ENCODE data around the gene KATNB1. TPM values are rescaled to one million over a fixed set of nuclear protein-coding genes. Genes with fewer than 3 reads are reported as not detected.

KATNB1 gene
- total and polyA plus RNA-seq, 2 of the 8 experiments (the other 6 are each of a cell fraction or from before 2014, with no cell fraction given): 50.2 to 60.4 TPM

DNA sequence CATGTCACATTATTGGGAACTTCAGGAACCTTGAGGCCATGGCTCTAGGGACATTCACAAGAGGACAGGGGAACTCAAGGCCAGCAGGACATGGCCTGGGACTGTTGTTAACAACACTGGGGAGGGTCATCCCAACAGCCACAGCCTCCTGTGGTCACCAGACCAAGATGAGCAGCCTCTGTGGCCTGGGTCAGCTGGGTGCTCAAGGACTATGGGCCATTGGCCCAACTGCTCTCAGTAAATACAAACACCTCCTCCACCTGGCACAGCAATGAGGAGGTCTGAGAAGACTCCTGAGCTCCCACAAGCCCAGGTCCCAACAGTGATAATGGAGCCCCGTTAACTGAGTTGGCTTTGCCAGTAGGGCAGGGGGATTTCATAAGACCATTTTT, 45.8 kb downstream of the KATNB1 start:
- no peak overlapping the region for H3K4ac ChIP-seq (replicated peaks; ENCODE audit: insufficient read length, low read depth, low read length)
- no peaks in the 10 kb centered on the region; the same call in 1 of the 2 replicates for H3K23me2 ChIP-seq (ENCODE audit: low read depth, low read length)
- H3K4me1 ChIP-seq (replicated peaks in 1 of 4; ENCODE audit: control insufficient read depth in 3 of 4, insufficient read depth in 4 of 4, low read length in 3 of 4): peaks cover 0 to 5% (median 3%) of the 10 kb centered on the region in 4 experiments; a peak in 5 of 7 replicates
- no peaks in the 10 kb centered on the region for H3K79me1 ChIP-seq (ENCODE audit: low read depth, low read length)
- H3K36me3 ChIP-seq (ENCODE audit: control insufficient read depth in 2 of 4, insufficient read depth in 4 of 4, low read length in 3 of 4): no peaks in the 10 kb centered on the region
- no peak overlapping the region for H2BK5ac ChIP-seq (ENCODE audit: low read depth, low read length)
- POLR2A ChIA-PET (ENCODE audit: partially characterized antibody): interaction anchor here (1.4 kb wide), 1 partner anchor 17 kb away, joined by 3 read pairs; no protein-coding TSS in a partner anchor
- no peak overlapping the region for H3K23ac ChIP-seq (ENCODE audit: insufficient read length)
- 0 out of 2 replicates have a peak overlapping the region, but pooled peaks have one; percentile 31 for H2AK5ac ChIP-seq (ENCODE audit: low read depth, low read length)
- H3K4me2 ChIP-seq (ENCODE audit: insufficient read depth in 1 of 2, low read depth in 2 of 2, low read length in 2 of 2): no peak overlapping the region
- no peak overlapping the region for H3K27ac ChIP-seq (ENCODE audit: low read depth, low read length)
- no peak overlapping the region for H3K4me3 ChIP-seq (ENCODE audit: extremely low read depth in 1 of 4, insufficient read depth in 2 of 4, low read depth in 3 of 4, low read length in 4 of 4)
- H2BK20ac ChIP-seq (ENCODE audit: low read length): no peak overlapping the region
- FAIRE-seq (no peak), DNase-seq (ENCODE audit: low read depth in 1 of 2, low spot score in 2 of 2) (no peak)
- H4K91ac ChIP-seq (replicated peaks; ENCODE audit: insufficient read length, low read length): no peak overlapping the region
- H3K79me2 ChIP-seq (ENCODE audit: control insufficient read depth in 1 of 2, insufficient read depth in 2 of 2, low read length in 2 of 2): no peaks in the 10 kb centered on the region
- H4K20me1 ChIP-seq (replicated peaks in 1 of 2; ENCODE audit: control insufficient read depth in 1 of 2, insufficient read depth in 2 of 2, low read length in 2 of 2): no peaks in the 10 kb centered on the region
- 88% methylated on average over 1 of the region's 1 CpG; no CpG with 5 or more reads in 1 of the 2 experiments for WGBS, 2 experiments (ENCODE audit: extremely low coverage in 1 of 2, insufficient coverage in 1 of 2, insufficient read length in 1 of 2, insufficient replicate concordance in 2 of 2, low coverage in 1 of 2, low lambda C conversion rate in 2 of 2, missing lambda C conversion rate in 1 of 2)
- 0 out of 7 replicates have a peak, but pooled peaks cover 0 to 1% (median 0%) of the 10 kb centered on the region in 4 experiments for H3K27me3 ChIP-seq (replicated peaks in 1 of 4; ENCODE audit: control insufficient read depth in 3 of 4, extremely low read depth in 1 of 4, insufficient read depth in 3 of 4, low read length in 3 of 4)
- H3K18ac ChIP-seq (ENCODE audit: extremely low read depth, low read length): no peak overlapping the region
- no peak overlapping the region for H2AFZ ChIP-seq (ENCODE audit: low read length)
- H2BK12ac ChIP-seq (ENCODE audit: low read depth, low read length): no peak overlapping the region
- H4K5ac ChIP-seq (ENCODE audit: insufficient read length, low read depth, low read length): no peak overlapping the region
- H3K9me3 ChIP-seq (ENCODE audit: insufficient read depth in 2 of 2, low read depth in 1 of 2, low read length in 1 of 2): no peaks in the 10 kb centered on the region
- H2BK120ac ChIP-seq (replicated peaks; ENCODE audit: low read depth, low read length): no peak overlapping the region
- no peak overlapping the region for H3K56ac ChIP-seq (replicated peaks; ENCODE audit: insufficient read length, low read depth, low read length)
- no peak overlapping the region for H3K14ac ChIP-seq (ENCODE audit: insufficient read length)
- no peak overlapping the region for H2BK15ac ChIP-seq (ENCODE audit: low read length)
- CTCF ChIA-PET (ENCODE audit: partially characterized antibody): interaction anchor here (1.0 to 22.4 kb wide), 5 partner anchors 16 to 340 kb away, joined by 3 to 279 read pairs (median 3); partner anchors contain the start of gene KIFC3
- no peak overlapping the region for H3K9ac ChIP-seq (replicated peaks in 1 of 4; ENCODE audit: extremely low read depth in 1 of 4, low read depth in 3 of 4, low read length in 3 of 4)
- no peak overlapping the region for H4K8ac ChIP-seq (ENCODE audit: extremely low read depth, insufficient read depth, low read length)
- TF ChIP-seq GABPA (IDR thresholded peaks at IDR 0.05; ENCODE audit: borderline replicate concordance, insufficient read depth, low read length): no peak
- TF ChIP-seq, protein P1, sequence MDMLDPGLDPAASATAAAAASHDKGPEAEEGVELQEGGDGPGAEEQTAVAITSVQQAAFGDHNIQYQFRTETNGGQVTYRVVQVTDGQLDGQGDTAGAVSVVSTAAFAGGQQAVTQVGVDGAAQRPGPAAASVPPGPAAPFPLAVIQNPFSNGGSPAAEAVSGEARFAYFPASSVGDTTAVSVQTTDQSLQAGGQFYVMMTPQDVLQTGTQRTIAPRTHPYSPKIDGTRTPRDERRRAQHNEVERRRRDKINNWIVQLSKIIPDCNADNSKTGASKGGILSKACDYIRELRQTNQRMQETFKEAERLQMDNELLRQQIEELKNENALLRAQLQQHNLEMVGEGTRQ (IDR thresholded peaks at IDR 0.05; ENCODE audit: low read length): no peak
- TF ChIP-seq FOSL1 (IDR thresholded peaks at IDR 0.05; ENCODE audit: insufficient read depth, low read depth, low read length): no peak
- no peak for TF ChIP-seq SP2 (IDR thresholded peaks at IDR 0.05; ENCODE audit: low read length)
- TF ChIP-seq MAFK (IDR thresholded peaks at IDR 0.05; ENCODE audit: low read depth, low read length): no peak
- no peak for TF ChIP-seq CEBPB (IDR thresholded peaks at IDR 0.05; ENCODE audit: low read depth, low read length)
- TF ChIP-seq RNF2 (IDR thresholded peaks at IDR 0.05; ENCODE audit: borderline replicate concordance, low read depth, low read length, missing control alignments, poor library complexity, severe bottlenecking): no peak
- no peak for TF ChIP-seq RXRA (IDR thresholded peaks at IDR 0.05; ENCODE audit: insufficient read depth, low read depth, low read length)
- no peak for TF ChIP-seq YY1 (IDR thresholded peaks at IDR 0.05; ENCODE audit: low read depth, low read length)
- TF ChIP-seq HDAC2 (IDR thresholded peaks at IDR 0.05; ENCODE audit: borderline replicate concordance in 1 of 2, low read depth in 2 of 2, low read length in 2 of 2): no peak
- no peak for TF ChIP-seq BCL11A (IDR thresholded peaks at IDR 0.05; ENCODE audit: low read depth in 2 of 2, low read length in 2 of 2)
- no peak for TF ChIP-seq PHF8 (conservative IDR thresholded peaks at IDR 0.05; ENCODE audit: low read depth, low read length)

Measured in H1 (cell line).